ENCODE results near the gene PLCL1. TPM values are rescaled to one million over a fixed set of nuclear protein-coding genes. Genes with fewer than 3 reads are reported as not detected.

The PLCL1 gene
- total RNA-seq, 2 donors from 2014 or later: 24.9 to 27.2 TPM

DNA sequence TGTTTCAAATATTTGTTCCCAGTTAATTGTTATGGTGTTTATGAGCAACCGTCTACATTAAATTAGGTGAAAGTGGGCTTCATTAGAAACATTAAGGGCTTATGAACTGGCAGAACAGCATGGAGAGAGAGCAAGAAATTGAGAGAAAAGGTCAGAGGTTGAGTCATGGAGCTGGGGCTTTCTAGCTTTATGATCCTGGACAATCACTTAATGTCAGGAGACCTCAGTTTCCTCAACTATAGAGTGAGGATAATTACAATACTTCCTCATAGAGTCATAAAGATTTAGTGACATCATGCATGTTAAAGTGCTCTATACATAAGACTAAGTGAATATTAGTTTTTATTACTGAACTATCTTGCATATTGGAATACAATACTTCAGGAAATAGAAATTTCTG lies 83.9 kb downstream of the PLCL1 start:
- Mint-ChIP-seq H3K36me3 (ENCODE audit: low read depth) (no peaks in the 10 kb centered on the region), H3K4me3 (no peak overlapping the region), H3K27me3 (no peaks in the 10 kb centered on the region), H3K27ac (peak overlapping the region; percentile 83), H3K4me1 (peaks cover 37% of the 10 kb centered on the region)
- ATAC-seq: no peak
- DNase-seq: no peak
- H3K9me3 ChIP-seq (ENCODE audit: control insufficient read depth, low read length, poor library complexity, severe bottlenecking): no peaks in the 10 kb centered on the region

DNA sequence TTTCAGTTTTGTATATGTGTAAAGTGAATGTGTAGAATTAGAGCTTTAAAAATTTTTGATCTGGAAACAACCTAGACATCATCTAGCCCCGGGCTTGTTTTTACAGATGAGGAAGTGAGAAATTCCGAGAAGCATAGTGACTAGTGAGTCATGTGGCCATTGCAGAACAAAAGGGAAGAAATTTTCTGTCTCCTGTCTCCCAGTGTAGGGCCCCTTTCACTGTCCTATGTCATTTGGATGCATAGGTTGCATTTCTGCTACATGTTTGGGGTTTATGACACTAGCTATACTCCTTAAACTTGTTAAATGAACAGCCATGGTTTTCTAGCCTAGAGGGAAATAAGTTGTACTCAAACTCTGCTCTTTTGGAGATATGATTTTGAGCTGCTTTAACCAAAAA lies 84.6 kb downstream of the PLCL1 start:
- Mint-ChIP-seq H3K4me3 (peak overlapping the region; percentile 31), H3K36me3 (ENCODE audit: low read depth) (no peaks in the 10 kb centered on the region)
- peak; percentile 77 for ATAC-seq

DNA sequence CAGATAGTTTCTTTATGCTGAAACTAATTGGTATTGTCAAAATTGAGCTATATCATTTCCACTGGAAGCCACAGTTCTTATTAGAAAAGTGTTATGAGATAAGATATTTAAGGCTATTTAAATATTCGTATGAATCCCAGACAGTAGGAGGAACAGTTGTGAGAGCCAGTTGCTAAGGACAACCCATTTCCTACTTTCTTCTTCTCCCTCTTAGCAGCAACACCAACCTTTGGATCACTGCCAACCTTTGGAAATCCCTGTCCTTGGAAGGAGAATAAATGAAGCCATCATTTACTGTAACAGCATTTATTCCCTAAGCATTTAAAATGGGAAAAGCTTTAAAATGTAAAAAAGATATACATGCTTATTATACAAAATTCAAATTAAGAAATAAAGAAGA lies 85.8 kb downstream of the PLCL1 start:
- ATAC-seq (no peak), DNase-seq (no peak)
- Mint-ChIP-seq H3K36me3 (ENCODE audit: low read depth) (no peaks in the 10 kb centered on the region), H3K27me3 (no peaks in the 10 kb centered on the region), H3K4me3 (no peak overlapping the region), H3K27ac (peak overlapping the region; percentile 93), H3K4me1 (peaks cover 54% of the 10 kb centered on the region)
- no peaks in the 10 kb centered on the region for H3K9me3 ChIP-seq (ENCODE audit: control insufficient read depth, low read length, poor library complexity, severe bottlenecking)

More for the DNA sequence above, 84.6 kb downstream of the PLCL1 start:
- H3K27ac Mint-ChIP-seq: peak overlapping the region; percentile 93
- H3K9me3 ChIP-seq (ENCODE audit: control insufficient read depth, low read length, poor library complexity, severe bottlenecking): no peaks in the 10 kb centered on the region
- no peak for DNase-seq
- H3K4me1 Mint-ChIP-seq: peaks cover 43% of the 10 kb centered on the region
- no peaks in the 10 kb centered on the region for H3K27me3 Mint-ChIP-seq

DNA sequence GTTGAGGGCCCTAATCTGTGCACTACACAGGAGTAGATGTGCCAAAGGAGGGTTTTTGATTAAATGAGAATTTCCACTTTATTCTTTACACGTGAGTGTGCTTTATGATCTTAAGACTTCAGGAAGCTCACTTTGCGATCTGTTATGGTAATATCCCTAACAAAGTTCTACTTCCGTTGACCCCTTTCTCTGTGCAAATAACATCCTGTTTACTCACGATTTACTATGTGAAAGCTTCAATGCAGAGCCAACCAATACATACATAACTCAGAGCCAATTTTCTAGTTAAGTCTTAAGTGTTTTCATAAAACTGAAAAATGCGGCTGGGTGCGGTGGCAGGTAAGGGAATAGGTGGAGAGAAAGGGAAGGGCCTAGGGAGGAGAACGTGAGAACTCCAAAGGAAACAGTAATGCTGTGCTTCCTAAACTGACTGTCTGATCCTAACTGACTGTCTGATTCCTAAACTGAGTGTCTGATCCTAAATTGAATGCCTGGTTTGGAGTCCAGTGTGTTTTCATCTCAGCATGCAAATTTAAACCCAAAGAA lies 87.6 kb downstream of the PLCL1 start:
- no peaks in the 10 kb centered on the region for H3K9me3 ChIP-seq (ENCODE audit: control insufficient read depth, low read length, poor library complexity, severe bottlenecking)
- no peaks in the 10 kb centered on the region for H3K36me3 Mint-ChIP-seq (ENCODE audit: low read depth)
- H3K27ac Mint-ChIP-seq: peak overlapping the region; percentile 99
- no peak for DNase-seq
- H3K4me3 Mint-ChIP-seq: peak overlapping the region; percentile 90
- ATAC-seq: peak; percentile 79
- no peaks in the 10 kb centered on the region for H3K27me3 Mint-ChIP-seq
- H3K4me1 Mint-ChIP-seq: peaks cover 49% of the 10 kb centered on the region

DNA sequence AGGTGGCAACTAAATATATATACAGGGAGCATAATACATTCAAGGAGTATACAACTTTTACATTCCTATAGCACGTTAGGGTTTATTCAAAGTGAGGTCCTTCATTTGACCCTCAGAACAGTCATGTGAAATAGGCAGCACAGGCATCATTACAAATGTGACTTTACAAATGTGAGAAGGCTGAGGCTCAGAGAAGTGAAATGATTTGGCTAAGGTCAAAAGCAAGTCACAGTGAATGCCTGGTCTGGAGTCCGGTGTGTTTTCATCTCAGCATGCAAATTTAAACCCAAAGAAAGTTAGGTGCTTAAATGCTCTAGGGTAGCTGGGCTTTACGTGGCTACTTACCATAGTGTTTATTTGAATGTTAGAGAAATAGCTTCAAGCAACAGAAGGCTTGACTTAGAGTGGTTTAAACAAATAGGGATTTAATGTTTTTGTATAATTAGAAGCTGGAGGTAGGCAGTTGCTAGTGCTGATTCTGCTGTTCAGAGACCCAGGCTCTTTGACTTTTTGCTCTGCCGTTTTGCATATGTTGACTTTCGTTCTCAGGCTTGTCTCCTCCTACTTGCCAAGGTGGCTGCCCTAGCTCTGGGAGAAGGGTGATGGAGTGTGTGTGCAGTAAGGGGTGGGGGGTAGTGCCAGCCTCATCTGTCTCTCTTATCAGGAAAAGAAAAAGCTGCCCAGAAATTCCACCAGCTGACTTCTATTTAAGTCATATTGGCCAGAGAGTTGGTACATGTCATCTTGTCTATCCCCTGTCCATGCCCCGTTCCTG lies 89.2 kb downstream of the PLCL1 start:
- Mint-ChIP-seq H3K27me3 (no peaks in the 10 kb centered on the region), H3K27ac (peak overlapping the region; percentile 99), H3K4me1 (peaks cover 47% of the 10 kb centered on the region), H3K36me3 (ENCODE audit: low read depth) (no peaks in the 10 kb centered on the region), H3K4me3 (peak overlapping the region; percentile 91)
- DNase-seq (peak in 1 of 3 donors; percentile 8), ATAC-seq (peak; percentile 49)
- H3K9me3 ChIP-seq (ENCODE audit: control insufficient read depth, low read length, poor library complexity, severe bottlenecking): no peaks in the 10 kb centered on the region

DNA sequence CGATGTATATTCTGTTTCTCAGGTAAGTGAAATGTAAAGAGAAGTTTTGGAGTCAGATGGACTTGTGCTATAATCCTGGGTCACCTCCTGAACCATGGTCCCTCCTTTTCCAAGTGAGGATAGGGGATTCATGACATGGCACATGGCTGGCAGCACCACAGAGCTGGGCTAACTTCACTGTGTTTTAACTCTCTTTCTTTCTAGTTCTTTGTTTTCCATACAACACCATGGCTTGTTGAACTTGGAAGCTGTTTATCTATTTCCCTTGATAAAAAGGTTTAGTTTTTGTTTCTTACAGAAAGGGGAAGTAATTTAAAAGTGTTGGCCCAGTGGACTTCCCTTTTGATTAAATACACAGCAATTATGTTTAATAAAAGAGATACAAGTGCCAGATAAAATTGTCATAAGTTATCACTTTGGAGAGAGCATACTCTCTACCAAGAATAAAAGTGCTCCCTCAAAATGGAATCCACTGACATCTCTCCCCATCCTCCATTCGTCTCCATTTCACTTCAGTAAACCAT lies 90.4 kb downstream of the PLCL1 start:
- Mint-ChIP-seq H3K4me3 (peak overlapping the region; percentile 91), H3K27me3 (no peaks in the 10 kb centered on the region), H3K36me3 (ENCODE audit: low read depth) (no peaks in the 10 kb centered on the region), H3K4me1 (peaks cover 39% of the 10 kb centered on the region), H3K27ac (peak overlapping the region; percentile 99)
- DNase-seq: no peak
- no peaks in the 10 kb centered on the region for H3K9me3 ChIP-seq (ENCODE audit: control insufficient read depth, low read length, poor library complexity, severe bottlenecking)
- ATAC-seq: no peak

DNA sequence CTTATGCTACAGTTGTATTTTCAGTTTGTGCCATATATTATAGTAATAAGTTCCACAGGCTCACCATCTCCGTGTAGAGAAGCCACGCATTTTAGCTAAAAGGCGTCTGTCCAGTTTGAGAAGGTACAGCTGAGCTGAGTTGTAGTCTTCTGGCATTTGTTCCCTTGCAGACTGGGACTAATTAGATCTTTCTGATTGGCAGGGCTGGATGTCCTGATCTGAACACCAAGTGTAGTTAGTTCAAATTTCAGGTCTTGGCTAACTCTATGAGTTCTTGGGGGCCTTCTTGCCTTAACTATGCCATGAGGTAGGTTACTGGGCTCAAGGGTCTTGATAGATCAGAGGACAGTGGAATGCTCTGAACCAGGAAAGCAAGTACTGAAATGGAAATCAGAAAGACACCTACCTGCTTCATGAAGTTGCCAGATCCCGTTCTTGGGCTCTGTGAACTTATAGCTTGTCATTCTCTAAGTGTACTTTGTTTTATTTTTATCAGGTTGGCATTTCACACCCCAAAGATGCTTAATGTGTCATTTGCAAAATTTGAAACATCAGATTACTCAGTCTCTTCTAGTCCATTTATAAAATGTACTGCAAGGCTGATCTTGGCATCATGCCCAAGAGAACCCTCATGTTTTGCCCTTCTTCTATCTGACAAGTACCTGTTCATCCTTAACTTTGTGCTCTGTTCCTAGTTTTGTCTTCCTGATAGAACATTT lies 93.7 kb downstream of the PLCL1 start:
- no peaks in the 10 kb centered on the region for H3K27me3 Mint-ChIP-seq
- no peak for DNase-seq
- H3K9me3 ChIP-seq (ENCODE audit: control insufficient read depth, low read length, poor library complexity, severe bottlenecking): no peaks in the 10 kb centered on the region
- no peak for ATAC-seq
- no peak overlapping the region for H3K4me3 Mint-ChIP-seq
- H3K27ac Mint-ChIP-seq: no peak overlapping the region
- peaks cover 2% of the 10 kb centered on the region for H3K36me3 Mint-ChIP-seq (ENCODE audit: low read depth)
- H3K4me1 Mint-ChIP-seq: peaks cover 24% of the 10 kb centered on the region

DNA sequence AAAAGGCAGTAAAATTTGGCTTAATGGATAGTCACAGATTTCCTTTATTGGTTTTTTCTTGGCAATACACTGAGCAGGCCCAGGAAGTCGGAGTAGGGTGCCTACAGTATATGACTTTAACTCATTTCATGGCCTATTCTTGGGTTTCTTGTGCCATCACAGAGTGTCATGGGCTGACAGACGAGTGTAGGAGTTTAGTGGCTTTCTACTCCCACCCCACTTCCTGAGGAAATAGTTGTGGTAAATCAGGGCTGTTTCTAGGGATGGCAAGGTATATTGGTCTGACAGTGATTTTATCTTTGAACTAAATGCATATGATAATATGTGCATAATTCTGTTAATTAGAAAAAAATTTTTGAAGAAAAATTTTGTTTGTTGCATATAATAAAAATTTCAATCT lies 100.1 kb downstream of the PLCL1 start:
- peaks cover 8% of the 10 kb centered on the region for H3K36me3 Mint-ChIP-seq (ENCODE audit: low read depth)
- H3K4me3 Mint-ChIP-seq: no peak overlapping the region
- H3K4me1 Mint-ChIP-seq: peaks cover 31% of the 10 kb centered on the region
- ATAC-seq (peak; percentile 87), DNase-seq (peak in 1 of 3 donors; percentile 8)
- H3K27me3 Mint-ChIP-seq: no peaks in the 10 kb centered on the region
- peak overlapping the region; percentile 24 for H3K27ac Mint-ChIP-seq
- H3K9me3 ChIP-seq (ENCODE audit: control insufficient read depth, low read length, poor library complexity, severe bottlenecking): no peaks in the 10 kb centered on the region

DNA sequence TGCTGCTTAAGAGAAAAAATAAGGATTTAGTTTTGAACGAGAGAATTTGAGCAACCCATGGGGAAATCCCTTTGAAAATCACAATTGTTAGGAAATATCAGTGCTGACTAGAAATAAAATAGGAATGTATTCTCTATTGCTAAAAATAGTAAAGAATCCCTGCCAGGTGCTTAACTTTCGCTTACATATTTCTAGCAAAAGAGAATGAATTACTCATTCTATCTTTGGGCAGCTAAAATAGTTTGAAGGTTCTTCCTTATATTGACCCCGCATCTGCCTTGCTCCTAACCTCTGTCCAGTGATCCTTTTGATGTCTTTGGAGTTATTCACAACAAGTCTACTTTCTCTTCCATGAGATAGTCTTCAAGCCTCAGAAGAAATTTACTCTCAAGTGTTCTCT lies 103.8 kb downstream of the PLCL1 start:
- H3K27ac Mint-ChIP-seq: no peak overlapping the region
- DNase-seq (no peak), ATAC-seq (no peak)
- H3K4me3 Mint-ChIP-seq: no peak overlapping the region
- no peaks in the 10 kb centered on the region for H3K27me3 Mint-ChIP-seq
- no peaks in the 10 kb centered on the region for H3K9me3 ChIP-seq (ENCODE audit: control insufficient read depth, low read length, poor library complexity, severe bottlenecking)
- H3K4me1 Mint-ChIP-seq: peaks cover 32% of the 10 kb centered on the region
- peaks cover 9% of the 10 kb centered on the region for H3K36me3 Mint-ChIP-seq (ENCODE audit: low read depth)

DNA sequence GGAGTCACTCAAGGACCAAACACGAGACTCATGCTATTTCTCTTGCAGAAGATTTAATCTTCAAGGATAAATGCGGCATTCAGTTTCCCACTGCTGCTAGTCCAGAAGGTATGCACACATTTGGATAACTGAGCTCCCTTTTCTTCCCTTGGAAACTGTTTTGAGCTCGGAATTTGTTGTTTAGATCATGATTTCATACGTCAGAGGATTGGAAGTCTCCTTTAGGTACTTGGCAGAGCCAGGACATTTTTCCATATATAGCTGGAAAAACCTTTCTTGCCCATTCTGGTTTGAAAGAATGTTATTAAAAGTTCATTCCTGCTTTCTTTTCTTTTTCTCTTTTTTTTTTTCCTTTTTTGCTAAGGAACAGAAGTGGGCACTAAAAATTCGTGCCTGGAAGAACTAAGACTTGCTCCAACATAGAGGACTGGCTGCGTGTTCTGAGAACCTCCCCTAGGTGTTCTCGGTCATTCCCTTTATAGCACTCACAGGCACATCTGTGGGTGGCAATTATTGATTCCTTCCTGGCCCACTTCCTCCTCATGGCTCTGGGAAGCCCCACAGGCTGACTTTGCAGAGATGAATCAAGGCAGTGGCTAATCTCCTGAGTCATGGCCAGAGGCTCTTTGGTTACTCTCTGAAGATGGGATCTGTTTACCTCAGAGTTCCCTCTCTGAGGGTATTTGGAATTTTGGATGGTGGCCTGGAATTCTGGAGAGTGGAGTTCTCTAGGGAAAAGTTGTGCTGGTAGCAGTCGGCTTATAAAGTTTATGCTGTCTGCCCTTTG lies 104.8 kb downstream of the PLCL1 start:
- peaks cover 9% of the 10 kb centered on the region for H3K36me3 Mint-ChIP-seq (ENCODE audit: low read depth)
- no peaks in the 10 kb centered on the region for H3K27me3 Mint-ChIP-seq
- H3K4me1 Mint-ChIP-seq: peaks cover 30% of the 10 kb centered on the region
- DNase-seq (no peak), ATAC-seq (no peak)
- no peaks in the 10 kb centered on the region for H3K9me3 ChIP-seq (ENCODE audit: control insufficient read depth, low read length, poor library complexity, severe bottlenecking)
- H3K27ac Mint-ChIP-seq: peak overlapping the region; percentile 9
- no peak overlapping the region for H3K4me3 Mint-ChIP-seq

DNA sequence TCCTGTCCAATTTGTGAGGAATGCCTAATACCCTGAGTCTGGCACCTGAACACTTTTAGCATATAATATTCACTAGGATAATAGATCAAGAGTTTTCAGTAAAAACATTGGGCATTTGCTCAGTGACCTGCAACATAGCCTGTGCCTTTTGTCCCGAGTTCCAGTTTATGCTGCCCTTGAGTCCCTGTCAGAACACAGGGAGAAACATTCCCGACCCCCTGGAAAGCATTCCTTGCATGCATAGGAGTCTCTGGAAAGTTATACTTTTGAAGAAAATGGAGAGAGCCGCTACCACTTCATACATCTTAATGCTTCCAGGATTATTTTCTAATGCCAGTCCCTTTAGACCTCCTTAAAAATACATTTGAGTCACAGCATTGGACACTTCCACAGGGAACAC lies 107.3 kb downstream of the PLCL1 start:
- H3K36me3 Mint-ChIP-seq (ENCODE audit: low read depth): peaks cover 9% of the 10 kb centered on the region
- no peak overlapping the region for H3K27ac Mint-ChIP-seq
- H3K27me3 Mint-ChIP-seq: no peaks in the 10 kb centered on the region
- H3K4me1 Mint-ChIP-seq: peaks cover 27% of the 10 kb centered on the region
- no peak for ATAC-seq
- H3K4me3 Mint-ChIP-seq: no peak overlapping the region
- no peak for DNase-seq
- no peaks in the 10 kb centered on the region for H3K9me3 ChIP-seq (ENCODE audit: control insufficient read depth, low read length, poor library complexity, severe bottlenecking)

DNA sequence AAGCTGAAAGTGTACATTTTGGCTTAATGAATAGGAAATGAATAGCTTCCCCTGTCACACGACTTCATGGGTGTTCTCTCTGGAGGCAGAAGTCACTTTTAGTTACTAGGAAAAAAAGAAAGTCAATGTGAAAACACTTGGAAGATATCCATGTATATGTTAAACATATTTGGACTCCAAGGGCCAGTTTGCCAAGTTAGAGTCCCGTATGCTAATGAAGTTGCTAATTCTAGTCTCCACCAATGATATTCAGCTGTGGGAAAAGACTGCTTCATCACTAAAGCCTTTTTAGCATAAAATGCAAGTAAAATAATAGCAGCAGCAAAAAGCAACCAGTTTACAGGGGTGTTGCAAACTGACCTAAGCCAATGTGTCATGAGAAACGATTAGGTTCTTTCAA lies 108.7 kb downstream of the PLCL1 start:
- H3K27me3 Mint-ChIP-seq: no peaks in the 10 kb centered on the region
- H3K4me1 Mint-ChIP-seq: peaks cover 24% of the 10 kb centered on the region
- ATAC-seq (no peak), DNase-seq (no peak)
- H3K27ac Mint-ChIP-seq: no peak overlapping the region
- H3K36me3 Mint-ChIP-seq (ENCODE audit: low read depth): peaks cover 9% of the 10 kb centered on the region
- H3K9me3 ChIP-seq (ENCODE audit: control insufficient read depth, low read length, poor library complexity, severe bottlenecking): no peaks in the 10 kb centered on the region
- no peak overlapping the region for H3K4me3 Mint-ChIP-seq

DNA sequence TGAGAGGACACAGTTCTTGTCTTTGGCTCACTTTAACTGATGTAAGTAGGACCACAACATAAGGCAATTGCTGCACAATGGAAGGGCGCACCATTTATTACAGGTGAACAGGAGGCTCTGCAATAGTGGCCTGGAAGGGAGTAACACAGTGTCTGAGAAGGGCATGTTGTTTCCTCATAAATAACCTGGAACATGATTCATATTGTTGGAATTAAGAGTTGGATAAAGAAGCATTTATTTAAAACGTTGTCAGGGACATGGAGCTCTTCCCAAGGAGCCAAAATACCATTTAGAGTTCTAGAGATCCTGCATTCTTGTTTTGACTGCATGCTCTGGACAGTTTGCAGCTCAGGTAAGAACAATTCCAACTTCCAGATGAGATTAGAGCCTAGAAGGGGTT lies 110.4 kb downstream of the PLCL1 start:
- H3K27ac Mint-ChIP-seq: no peak overlapping the region
- H3K9me3 ChIP-seq (ENCODE audit: control insufficient read depth, low read length, poor library complexity, severe bottlenecking): no peaks in the 10 kb centered on the region
- no peak overlapping the region for H3K4me3 Mint-ChIP-seq
- no peaks in the 10 kb centered on the region for H3K27me3 Mint-ChIP-seq
- DNase-seq (no peak), ATAC-seq (no peak)
- H3K4me1 Mint-ChIP-seq: peaks cover 13% of the 10 kb centered on the region
- H3K36me3 Mint-ChIP-seq (ENCODE audit: low read depth): peaks cover 3% of the 10 kb centered on the region
